NCI-H1417 treated with DMSO at 0.1 percent for 48 hours (cell line): ENCODE data around the gene ITK.
A peak's percentile ranks its signal among the peaks of the same experiment; 100 is the strongest.

Experiments used
- DNase-seq: peaks from one replicate; lab custom pipeline; 2025; lab: John Stamatoyannopoulos, UW

Gene ITK

GRCh38 chr5:157180374-157181264 is at the start of gene ITK:
Gene ITK, plus strand, starts transcription at chr5:157180840. Its CDS starts 138 bp downstream, at chr5:157180978.
- no peak for DNase-seq

GRCh38 chr5:157130925-157131324 is 49.7 kb upstream of the ITK start:
- DNase-seq = no peak

- no peak for DNase-seq
Measured at GRCh38 chr5:157132281-157132612, 48.4 kb upstream of the ITK start.

- no peak for DNase-seq
Measured at GRCh38 chr5:157137691-157138090, 42.9 kb upstream of the ITK start.

GRCh38 chr5:157142317-157143126 is 38.1 kb upstream of the ITK start, which contains the start of gene MED7:
Gene MED7, minus strand, starts transcription at chr5:157142865. Its CDS starts 3,434 bp downstream, at chr5:157139431.
- DNase-seq = peak; percentile 87

GRCh38 chr5:157143127-157143971 is 37.3 kb upstream of the ITK start:
- DNase-seq = no peak

GRCh38 chr5:157148734-157149615 is 31.7 kb upstream of the ITK start:
- no peak for DNase-seq

GRCh38 chr5:157150995-157151394 is 29.6 kb upstream of the ITK start:
- DNase-seq = no peak

- DNase-seq = no peak
Measured at GRCh38 chr5:157155297-157155696, 25.3 kb upstream of the ITK start.

- DNase-seq = no peak
Measured at GRCh38 chr5:157157293-157157891, 23.2 kb upstream of the ITK start.

- DNase-seq = no peak
Measured at GRCh38 chr5:157159209-157159751, 21.4 kb upstream of the ITK start.

GRCh38 chr5:157160001-157160400 is 20.6 kb upstream of the ITK start:
- DNase-seq = no peak

- DNase-seq = no peak
Measured at GRCh38 chr5:157161996-157162395, 18.6 kb upstream of the ITK start.

- no peak for DNase-seq
Measured at GRCh38 chr5:157162919-157163510, 17.6 kb upstream of the ITK start.

- DNase-seq = no peak
Measured at GRCh38 chr5:157164521-157164920, 16.1 kb upstream of the ITK start.

- no peak for DNase-seq
Measured at GRCh38 chr5:157165261-157165660, 15.4 kb upstream of the ITK start.

- DNase-seq = no peak
Measured at GRCh38 chr5:157165668-157166067, 15.0 kb upstream of the ITK start.

GRCh38 chr5:157166214-157167213 is 14.1 kb upstream of the ITK start, which contains the start of gene GARIN3:
Gene GARIN3, minus strand, starts transcription at chr5:157166264. Its CDS starts 96 bp downstream, at chr5:157166168.
- no peak for DNase-seq

- no peak for DNase-seq
Measured at GRCh38 chr5:157167214-157167621, 13.4 kb upstream of the ITK start.
